HCT116 (cell line): ENCODE measurements around the gene CD27. TPM values are rescaled to one million over a fixed set of nuclear protein-coding genes. Genes with fewer than 3 reads are reported as not detected.

Source experiments
- ATAC-seq: fragments of 200-7000 bp; cut with Tn5 transposase; 2 replicates; pipeline ENCODE4 v1.9.1; 2020; ENCODE audit warnings: mild to moderate bottlenecking, moderate library complexity
- BruUV-seq: library from RNA; stranded (reverse); fragments of 400-500 nt; replicated peaks from 2 replicates; lab custom pipeline; 2021; lab: Mats Ljungman, UMichigan
- CTCF ChIA-PET: fragments of 300-600 bp; sonication (Branson Sonifier 250); formaldehyde crosslinking; loops from one replicate; lab custom pipeline; 2021; ENCODE audit warnings: antibody characterized with exemption; lab: Charles Lee
- POLR2A ChIA-PET: fragments of 300-600, 350-600 bp; sonication (Branson Sonifier 250); formaldehyde crosslinking; loops from one replicate; lab custom pipeline; 2021; ENCODE audit warnings: antibody characterized with exemption; lab: Charles Lee
- RAD21 ChIA-PET, 2 experiments: fragments of 300-600 bp; sonication (Branson Sonifier 250); formaldehyde crosslinking; loops; one replicate each; lab custom pipeline; 2023; ENCODE audit warnings: low total read pairs in 2 of 2; ENCODE audit not compliant: uncharacterized antibody in 2 of 2, unreplicated experiment in 2 of 2, low non-redundant PET in 1 of 2; lab: Charles Lee
- DNase-seq: peaks from one replicate; pipeline ENCODE4 v3.0.0-alpha.2; 2010; ENCODE audit warnings: low read depth, low spot score
- H2AFZ ChIP-seq: fragments of 200-600 bp; shearing (Covaris generic), sonication (generic); 2 replicates; pipeline ENCODE4 v1.6.1; 2017; ENCODE audit warnings: low read depth, mixed run types, mixed read lengths, antibody characterized with exemption, low read length; ENCODE audit not compliant: poor library complexity, severe bottlenecking
- H3K27ac ChIP-seq: 2 replicates; pipeline ENCODE4 v1.5.1; 2012; ENCODE audit warnings: low read depth, low read length
- H3K27me3 ChIP-seq: fragments of 200-600 bp; sonication (generic); 2 replicates; pipeline ENCODE4 v1.6.1; 2016; ENCODE audit warnings: mixed run types, low read length, mixed read lengths; ENCODE audit not compliant: insufficient read depth
- H3K36me3 ChIP-seq, 2 experiments: fragments of 200-500 bp in 1 of 2; fragments of 200-600 bp in 1 of 2; sonication (Bioruptor generic) in 1 of 2; sonication (generic) in 1 of 2; 2 replicates each; pipeline versions ENCODE4 v1.5.1 to v1.6.1; 2014 to 2016; ENCODE audit warnings: low read length in 2 of 2, inconsistent platforms in 1 of 2, mixed read lengths in 1 of 2, mixed run types in 1 of 2; ENCODE audit not compliant: insufficient read depth in 2 of 2, control insufficient read depth in 1 of 2
- H3K4me1 ChIP-seq, 2 experiments: fragments of 200-600 bp in 1 of 2; sonication (generic) in 1 of 2; 2 replicates each; pipeline versions ENCODE4 v1.5.1 to v1.6.1; 2012 to 2017; ENCODE audit warnings: low read length in 2 of 2, inconsistent platforms in 1 of 2, mild to moderate bottlenecking in 1 of 2, mixed read lengths in 1 of 2, mixed run types in 1 of 2, moderate library complexity in 1 of 2; ENCODE audit not compliant: insufficient read depth in 2 of 2, control insufficient read depth in 1 of 2
- H3K4me2 ChIP-seq: fragments of 200-600 bp; sonication (generic); 2 replicates; pipeline ENCODE4 v1.6.1; 2017; ENCODE audit warnings: mixed run types, low read length, mixed read lengths
- H3K4me3 ChIP-seq, 2 experiments: fragments of 200-600 bp in 1 of 2; sonication (generic) in 1 of 2; replicated peaks in 1 of 2; 2 replicates each; pipeline ENCODE4 v1.5.1; 2011 to 2016; ENCODE audit warnings: low read length in 2 of 2, control low read depth in 1 of 2, low read depth in 1 of 2, mild to moderate bottlenecking in 1 of 2, mixed read lengths in 1 of 2, mixed run types in 1 of 2
- H3K79me2 ChIP-seq: fragments of 200-600 bp; sonication (generic); 2 replicates; pipeline ENCODE4 v1.6.1; 2017; ENCODE audit warnings: mild to moderate bottlenecking, mixed run types, low read length, moderate library complexity, mixed read lengths; ENCODE audit not compliant: insufficient read depth
- H3K9ac ChIP-seq: fragments of 200-600 bp; sonication (generic); 2 replicates; pipeline ENCODE4 v1.6.1; 2016; ENCODE audit warnings: low read length, mixed read lengths
- H3K9me2 ChIP-seq: fragments of 200-600 bp; sonication (generic), shearing (Covaris generic); 2 replicates; pipeline ENCODE4 v1.6.1; 2017; ENCODE audit warnings: mixed run types, mild to moderate bottlenecking, moderate library complexity; ENCODE audit not compliant: insufficient read depth
- H3K9me3 ChIP-seq, 2 experiments: fragments of 200-500 bp in 1 of 2; fragments of 200-600 bp in 1 of 2; sonication (Bioruptor generic) in 1 of 2; sonication (generic) in 1 of 2; 2 replicates each; pipeline ENCODE4 v1.6.1; 2014 to 2017; ENCODE audit warnings: low read length in 2 of 2, mixed read lengths in 2 of 2, inconsistent platforms in 1 of 2, low read depth in 1 of 2, mild to moderate bottlenecking in 1 of 2, mixed run types in 1 of 2, moderate library complexity in 1 of 2; ENCODE audit not compliant: control insufficient read depth in 1 of 2, insufficient read depth in 1 of 2
- H4K20me1 ChIP-seq: fragments of 200-600 bp; sonication (generic), shearing (Covaris generic); 2 replicates; pipeline ENCODE4 v1.6.1; 2017; ENCODE audit warnings: mixed run types, mild to moderate bottlenecking, moderate library complexity; ENCODE audit not compliant: insufficient read depth
- ATF3 ChIP-seq: IDR thresholded peaks from 2 replicates; pipeline ENCODE4 v1.6.1; 2012
- CBX3 ChIP-seq: IDR thresholded peaks from 2 replicates; pipeline ENCODE4 v1.6.1; 2012; ENCODE audit warnings: low read depth
- CEBPB ChIP-seq: IDR thresholded peaks from 2 replicates; pipeline ENCODE4 v1.6.1; 2012; ENCODE audit warnings: low read depth
- EGR1 ChIP-seq: IDR thresholded peaks from 2 replicates; pipeline ENCODE4 v1.6.1; 2012; ENCODE audit warnings: low read depth
- ELF1 ChIP-seq: IDR thresholded peaks from 2 replicates; pipeline ENCODE4 v1.6.1; 2012; ENCODE audit warnings: low read depth, borderline replicate concordance
- EZH2 ChIP-seq: fragments of 200-600 bp; sonication (generic); IDR thresholded peaks from 2 replicates; pipeline ENCODE4 v1.6.1; 2017; ENCODE audit warnings: antibody characterized with exemption, mixed run types
- EZH2phosphoT487 ChIP-seq: fragments of 200-600 bp; IDR thresholded peaks from 2 replicates; pipeline ENCODE4 v1.6.1; 2018; ENCODE audit warnings: antibody characterized with exemption, borderline replicate concordance
- FOSL1 ChIP-seq: IDR thresholded peaks from 2 replicates; pipeline ENCODE4 v1.6.1; 2012; ENCODE audit warnings: low read depth
- SIN3A ChIP-seq: IDR thresholded peaks from 2 replicates; pipeline ENCODE4 v1.6.1; 2012; ENCODE audit warnings: low read depth
- SP1 ChIP-seq: IDR thresholded peaks from 2 replicates; pipeline ENCODE4 v1.6.1; 2012; ENCODE audit warnings: low read depth
- SRF ChIP-seq: IDR thresholded peaks from 2 replicates; pipeline ENCODE4 v1.6.1; 2012; ENCODE audit warnings: low read depth
- TCF7L2 ChIP-seq: IDR thresholded peaks from 2 replicates; pipeline ENCODE4 v1.7.0; 2011; ENCODE audit warnings: borderline replicate concordance, inconsistent platforms; ENCODE audit not compliant: insufficient read depth, insufficient read length; ENCODE audit errors: extremely low read depth
- YY1 ChIP-seq: IDR thresholded peaks from 2 replicates; pipeline ENCODE4 v1.6.1; 2011; ENCODE audit warnings: low read length, low read depth, moderate library complexity, mild to moderate bottlenecking; ENCODE audit not compliant: insufficient replicate concordance; ENCODE audit errors: extremely low read depth
- ZFX ChIP-seq: fragments of 450-650 bp; IDR thresholded peaks from 2 replicates; pipeline ENCODE4 v1.6.1; 2017
- ZNF274 ChIP-seq: fragments of 200-500 bp; sonication (Bioruptor generic); IDR thresholded peaks from 2 replicates; pipeline ENCODE4 v1.6.1; 2014; ENCODE audit warnings: mild to moderate bottlenecking, low read depth, low read length, inconsistent platforms
- intact Hi-C: fragments of 100-400 bp; cut with micrococcal nuclease; formaldehyde crosslinking; loops from 2 replicates; pipeline ENCODE4 v1.10.0; 2022
- total RNA-seq: library from RNA; stranded (reverse); gene quantifications from one replicate; pipeline ENCODE4 v1.2.1, GENCODE V29; 2021; ENCODE audit not compliant: unreplicated experiment
- TF ChIP-seq, protein P1 (sequence below), 3 experiments: fragments of 200-600 bp in 1 of 3; sonication (generic) in 1 of 3; IDR thresholded peaks in 2 of 3; conservative IDR thresholded peaks in 1 of 3; 2 replicates each; pipeline ENCODE4 v1.5.1; 2012 to 2017; ENCODE audit warnings: low read depth in 2 of 3, low read length in 2 of 3, antibody characterized with exemption in 1 of 3, borderline replicate concordance in 1 of 3, control low read depth in 1 of 3, mild to moderate bottlenecking in 1 of 3, mixed read lengths in 1 of 3, mixed run types in 1 of 3, moderate library complexity in 1 of 3; ENCODE audit not compliant: insufficient read depth in 1 of 3
- TF ChIP-seq, protein P2 (sequence below): IDR thresholded peaks from 2 replicates; pipeline ENCODE4 v1.6.1; 2011; ENCODE audit warnings: mild to moderate bottlenecking, low read length, moderate library complexity; ENCODE audit not compliant: insufficient replicate concordance; ENCODE audit errors: extremely low read depth
- TF ChIP-seq, protein P3 (sequence below): IDR thresholded peaks from 2 replicates; pipeline ENCODE4 v1.6.1; 2012; ENCODE audit warnings: low read depth

CD27 gene
- total RNA-seq, 1 experiment from 2014 or later: 0.25 TPM

- DNase-seq (no peak), ATAC-seq (no peak)
- H3K4me3 ChIP-seq: no peak overlapping the region
- TF ChIP-seq SP1 (no peak), CEBPB (no peak), TCF7L2 (no peak), SIN3A (no peak), YY1 (no peak), EGR1 (no peak), SRF (no peak), CBX3 (no peak), ZFX (no peak), FOSL1 (no peak), ZNF274 (no peak), ATF3 (no peak), EZH2 (no peak), ELF1 (no peak), EZH2phosphoT487 (no peak)
- TF ChIP-seq, protein P1, sequence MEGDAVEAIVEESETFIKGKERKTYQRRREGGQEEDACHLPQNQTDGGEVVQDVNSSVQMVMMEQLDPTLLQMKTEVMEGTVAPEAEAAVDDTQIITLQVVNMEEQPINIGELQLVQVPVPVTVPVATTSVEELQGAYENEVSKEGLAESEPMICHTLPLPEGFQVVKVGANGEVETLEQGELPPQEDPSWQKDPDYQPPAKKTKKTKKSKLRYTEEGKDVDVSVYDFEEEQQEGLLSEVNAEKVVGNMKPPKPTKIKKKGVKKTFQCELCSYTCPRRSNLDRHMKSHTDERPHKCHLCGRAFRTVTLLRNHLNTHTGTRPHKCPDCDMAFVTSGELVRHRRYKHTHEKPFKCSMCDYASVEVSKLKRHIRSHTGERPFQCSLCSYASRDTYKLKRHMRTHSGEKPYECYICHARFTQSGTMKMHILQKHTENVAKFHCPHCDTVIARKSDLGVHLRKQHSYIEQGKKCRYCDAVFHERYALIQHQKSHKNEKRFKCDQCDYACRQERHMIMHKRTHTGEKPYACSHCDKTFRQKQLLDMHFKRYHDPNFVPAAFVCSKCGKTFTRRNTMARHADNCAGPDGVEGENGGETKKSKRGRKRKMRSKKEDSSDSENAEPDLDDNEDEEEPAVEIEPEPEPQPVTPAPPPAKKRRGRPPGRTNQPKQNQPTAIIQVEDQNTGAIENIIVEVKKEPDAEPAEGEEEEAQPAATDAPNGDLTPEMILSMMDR (IDR thresholded peaks at IDR 0.05 in 2 of 3, conservative IDR thresholded peaks at IDR 0.05 in 1 of 3; ENCODE audit: borderline replicate concordance in 1 of 3, insufficient read depth in 1 of 3, low read depth in 2 of 3, low read length in 2 of 3): no peak
- TF ChIP-seq, protein P2, sequence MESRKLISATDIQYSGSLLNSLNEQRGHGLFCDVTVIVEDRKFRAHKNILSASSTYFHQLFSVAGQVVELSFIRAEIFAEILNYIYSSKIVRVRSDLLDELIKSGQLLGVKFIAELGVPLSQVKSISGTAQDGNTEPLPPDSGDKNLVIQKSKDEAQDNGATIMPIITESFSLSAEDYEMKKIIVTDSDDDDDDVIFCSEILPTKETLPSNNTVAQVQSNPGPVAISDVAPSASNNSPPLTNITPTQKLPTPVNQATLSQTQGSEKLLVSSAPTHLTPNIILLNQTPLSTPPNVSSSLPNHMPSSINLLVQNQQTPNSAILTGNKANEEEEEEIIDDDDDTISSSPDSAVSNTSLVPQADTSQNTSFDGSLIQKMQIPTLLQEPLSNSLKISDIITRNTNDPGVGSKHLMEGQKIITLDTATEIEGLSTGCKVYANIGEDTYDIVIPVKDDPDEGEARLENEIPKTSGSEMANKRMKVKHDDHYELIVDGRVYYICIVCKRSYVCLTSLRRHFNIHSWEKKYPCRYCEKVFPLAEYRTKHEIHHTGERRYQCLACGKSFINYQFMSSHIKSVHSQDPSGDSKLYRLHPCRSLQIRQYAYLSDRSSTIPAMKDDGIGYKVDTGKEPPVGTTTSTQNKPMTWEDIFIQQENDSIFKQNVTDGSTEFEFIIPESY: no peak
- TF ChIP-seq, protein P3, sequence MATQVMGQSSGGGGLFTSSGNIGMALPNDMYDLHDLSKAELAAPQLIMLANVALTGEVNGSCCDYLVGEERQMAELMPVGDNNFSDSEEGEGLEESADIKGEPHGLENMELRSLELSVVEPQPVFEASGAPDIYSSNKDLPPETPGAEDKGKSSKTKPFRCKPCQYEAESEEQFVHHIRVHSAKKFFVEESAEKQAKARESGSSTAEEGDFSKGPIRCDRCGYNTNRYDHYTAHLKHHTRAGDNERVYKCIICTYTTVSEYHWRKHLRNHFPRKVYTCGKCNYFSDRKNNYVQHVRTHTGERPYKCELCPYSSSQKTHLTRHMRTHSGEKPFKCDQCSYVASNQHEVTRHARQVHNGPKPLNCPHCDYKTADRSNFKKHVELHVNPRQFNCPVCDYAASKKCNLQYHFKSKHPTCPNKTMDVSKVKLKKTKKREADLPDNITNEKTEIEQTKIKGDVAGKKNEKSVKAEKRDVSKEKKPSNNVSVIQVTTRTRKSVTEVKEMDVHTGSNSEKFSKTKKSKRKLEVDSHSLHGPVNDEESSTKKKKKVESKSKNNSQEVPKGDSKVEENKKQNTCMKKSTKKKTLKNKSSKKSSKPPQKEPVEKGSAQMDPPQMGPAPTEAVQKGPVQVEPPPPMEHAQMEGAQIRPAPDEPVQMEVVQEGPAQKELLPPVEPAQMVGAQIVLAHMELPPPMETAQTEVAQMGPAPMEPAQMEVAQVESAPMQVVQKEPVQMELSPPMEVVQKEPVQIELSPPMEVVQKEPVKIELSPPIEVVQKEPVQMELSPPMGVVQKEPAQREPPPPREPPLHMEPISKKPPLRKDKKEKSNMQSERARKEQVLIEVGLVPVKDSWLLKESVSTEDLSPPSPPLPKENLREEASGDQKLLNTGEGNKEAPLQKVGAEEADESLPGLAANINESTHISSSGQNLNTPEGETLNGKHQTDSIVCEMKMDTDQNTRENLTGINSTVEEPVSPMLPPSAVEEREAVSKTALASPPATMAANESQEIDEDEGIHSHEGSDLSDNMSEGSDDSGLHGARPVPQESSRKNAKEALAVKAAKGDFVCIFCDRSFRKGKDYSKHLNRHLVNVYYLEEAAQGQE: no peak
- H4K20me1 ChIP-seq: no peaks in the 10 kb centered on the region
- ChIA-PET POLR2A (interaction anchor here (3.7 kb wide), 1 partner anchor 10 kb away, joined by 18 read pairs; the partner anchor contains the start of gene VAMP1), RAD21 (no interaction called here), CTCF (no interaction called here)
- no peak overlapping the region for H2AFZ ChIP-seq
- no peak overlapping the region for H3K9ac ChIP-seq
- H3K4me2 ChIP-seq: no peak overlapping the region
- no peaks in the 10 kb centered on the region for H3K9me3 ChIP-seq
- H3K27me3 ChIP-seq: no peaks in the 10 kb centered on the region
- H3K4me1 ChIP-seq: no peaks in the 10 kb centered on the region
- intact Hi-C loops: no loop called here
- H3K36me3 ChIP-seq: peaks cover 14 to 29% of the 10 kb centered on the region in 2 experiments; a peak in 3 of 4 replicates
- no peak overlapping the region for H3K27ac ChIP-seq
- H3K9me2 ChIP-seq: no peaks in the 10 kb centered on the region
- H3K79me2 ChIP-seq: no peaks in the 10 kb centered on the region
- BruUV-seq: no TSS peak
Measured at GRCh38 chr12:6460751-6461371, 16.1 kb downstream of the CD27 start.
